HFF-Myc (cell line): ENCODE results near the gene ARID3B.

ENCODE experiments used
- DNase-seq: peaks from one replicate; pipeline ENCODE4 v3.0.0-alpha.2; 2011; ENCODE audit warnings: low read depth; ENCODE audit errors: extremely low read depth
- H3K4me3 ChIP-seq: replicated peaks from 2 replicates; pipeline ENCODE4 v1.5.1; 2011; ENCODE audit warnings: low read depth, mild to moderate bottlenecking, control low read depth, low read length
- CTCF ChIP-seq: IDR thresholded peaks from 2 replicates; pipeline ENCODE4 v1.5.1; 2012; ENCODE audit warnings: mild to moderate bottlenecking, low read depth, low read length, control low read depth; ENCODE audit errors: missing control alignments

Gene ARID3B

DNA sequence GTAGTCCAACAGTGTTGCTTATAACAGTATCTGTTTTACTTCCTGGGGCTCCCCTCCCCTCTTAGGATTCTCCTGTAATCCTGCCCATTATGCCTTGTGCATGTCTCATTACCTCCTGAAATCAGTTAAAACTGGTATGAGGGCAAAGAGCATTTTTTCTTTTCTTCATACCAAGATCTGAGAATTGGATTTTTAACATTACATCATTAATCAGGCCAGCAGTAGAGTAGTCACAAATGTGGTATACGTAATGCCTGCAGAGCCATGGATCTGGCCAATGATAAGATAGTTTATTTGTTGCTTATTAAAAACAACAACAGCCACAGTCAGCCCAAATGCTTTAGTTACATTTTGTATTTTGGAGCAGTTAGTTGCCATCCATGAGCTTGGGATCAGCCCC, 23.2 kb downstream of the ARID3B start:
- no peak overlapping the region for H3K4me3 ChIP-seq
- DNase-seq, result no peak
- TF ChIP-seq CTCF, result no peak

DNA sequence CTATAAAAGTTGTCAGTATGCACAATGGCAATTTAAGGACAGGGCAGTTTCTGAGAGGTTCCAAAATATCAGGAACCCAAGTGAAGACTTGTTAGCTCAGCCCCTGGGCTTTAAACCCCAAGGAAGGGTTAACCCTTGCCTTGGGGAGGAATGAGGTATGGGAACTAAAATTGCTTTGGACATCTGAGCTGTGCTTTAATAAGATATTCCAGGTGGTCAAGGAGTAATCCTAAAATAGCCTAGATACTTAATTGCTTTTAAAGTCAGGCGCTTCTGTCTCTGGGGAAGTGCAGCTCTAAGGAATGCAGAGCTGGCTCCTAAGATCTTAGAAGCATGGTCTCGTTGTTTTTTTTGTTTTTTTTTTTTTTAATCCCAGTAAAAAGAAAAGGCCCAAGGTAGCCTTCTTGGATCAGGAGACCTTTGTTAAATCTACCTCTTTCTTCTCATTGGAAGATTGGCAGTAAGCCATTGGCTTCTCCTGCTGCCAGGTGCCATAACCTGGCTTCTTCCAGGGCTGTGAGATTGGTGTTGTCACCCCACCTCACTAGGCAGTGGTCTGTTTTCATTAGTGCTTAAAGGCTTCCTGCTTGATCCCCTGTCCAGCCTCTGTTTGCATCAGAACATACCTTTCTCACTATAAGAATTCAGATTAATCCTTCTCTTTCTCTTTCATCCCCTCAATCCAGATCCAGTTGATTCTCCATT, 24.5 kb downstream of the ARID3B start:
- TF ChIP-seq CTCF, result no peak
- DNase-seq, result no peak
- no peak overlapping the region for H3K4me3 ChIP-seq

GRCh38 chr15:74568594-74568993, 27.6 kb downstream of the ARID3B start:
- no peak for TF ChIP-seq CTCF
- no peak for DNase-seq
- no peak overlapping the region for H3K4me3 ChIP-seq

- TF ChIP-seq CTCF, result no peak
- DNase-seq, result no peak
- H3K4me3 ChIP-seq, result no peak overlapping the region
Observed at GRCh38 chr15:74569731-74570070, 28.7 kb downstream of the ARID3B start.

DNA sequence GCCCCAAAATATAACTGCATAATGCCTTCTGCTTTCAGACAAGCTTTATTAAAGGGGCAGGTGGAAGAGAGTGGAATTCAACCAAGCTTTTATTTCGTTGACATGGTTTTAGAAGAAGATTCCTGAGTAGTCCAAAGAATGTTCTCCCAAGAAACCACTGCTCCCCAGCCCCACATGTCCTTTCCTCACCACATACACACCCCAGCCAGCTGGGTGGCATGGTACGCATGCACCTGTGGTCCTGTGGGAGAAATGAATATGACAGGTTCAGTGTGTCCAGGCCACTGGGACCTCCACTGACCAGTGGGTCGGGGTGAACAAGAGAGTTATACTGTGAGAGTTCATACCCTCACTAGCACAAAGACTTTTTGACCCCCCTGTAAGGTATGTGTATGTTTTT, 30.2 kb downstream of the ARID3B start:
- H3K4me3 ChIP-seq, result no peak overlapping the region
- DNase-seq, result no peak
- no peak for TF ChIP-seq CTCF

- no peak for DNase-seq
- no peak overlapping the region for H3K4me3 ChIP-seq
- TF ChIP-seq CTCF, result no peak
Observed at GRCh38 chr15:74573987-74574386, 33.0 kb downstream of the ARID3B start.

- no peak overlapping the region for H3K4me3 ChIP-seq
- no peak for DNase-seq
- TF ChIP-seq CTCF, result no peak
Observed at GRCh38 chr15:74578496-74578994, 37.5 kb downstream of the ARID3B start.
